CD14-positive monocyte (primary cell): Measurements from ENCODE around the gene BMS1. TPM values are rescaled to one million over a fixed set of nuclear protein-coding genes. Genes with fewer than 3 reads are reported as not detected.

Experiments used
- DNase-seq, 3 donors: peaks; one replicate each; pipeline ENCODE4 v3.0.0-alpha.2; 2011 to 2022
- H2AFZ ChIP-seq: 2 replicates; pipeline ENCODE4 v1.6.0; 2012; ENCODE audit warnings: mild to moderate bottlenecking, low read depth, low read length, inconsistent platforms; ENCODE audit not compliant: insufficient read depth, poor library complexity, severe bottlenecking
- H3K27ac ChIP-seq, 2 donors: 1 replicate in 1 of 2; 2 replicates in 1 of 2; pipeline ENCODE4 v1.5.1; 2012 to 2013; ENCODE audit warnings: low read length in 2 of 2, control low read depth in 1 of 2, inconsistent platforms in 1 of 2, low read depth in 1 of 2, mild to moderate bottlenecking in 1 of 2
- H3K27me3 ChIP-seq, 2 donors: one replicate each; pipeline versions ENCODE4 v1.6.0 to v1.6.1; 2011 to 2013; ENCODE audit warnings: low read length in 2 of 2; ENCODE audit not compliant: control insufficient read depth in 2 of 2, insufficient read depth in 2 of 2
- H3K36me3 ChIP-seq, 2 donors: replicated peaks in 1 of 2; 1 replicate in 1 of 2; 2 replicates in 1 of 2; pipeline versions ENCODE4 v1.5.1 to v1.6.1; 2012 to 2013; ENCODE audit warnings: low read length in 2 of 2, control low read depth in 1 of 2, inconsistent platforms in 1 of 2, mild to moderate bottlenecking in 1 of 2; ENCODE audit not compliant: insufficient read depth in 2 of 2, control insufficient read depth in 1 of 2
- H3K4me1 ChIP-seq, 2 donors: 1 replicate in 1 of 2; 2 replicates in 1 of 2; pipeline versions ENCODE4 v1.5.1 to v1.6.1; 2012 to 2013; ENCODE audit warnings: low read length in 2 of 2, control low read depth in 1 of 2, inconsistent platforms in 1 of 2, mild to moderate bottlenecking in 1 of 2, moderate library complexity in 1 of 2; ENCODE audit not compliant: insufficient read depth in 2 of 2, control insufficient read depth in 1 of 2
- H3K4me2 ChIP-seq: replicated peaks from 2 replicates; pipeline ENCODE3; 2012; ENCODE audit warnings: low read length, moderate library complexity, mild to moderate bottlenecking; ENCODE audit not compliant: poor library complexity, severe bottlenecking; ENCODE audit errors: extremely low read depth
- H3K4me3 ChIP-seq, 3 experiments: fragments of 200-600 bp in 1 of 3; sonication (generic) in 1 of 3; replicated peaks in 1 of 3; 1 replicate in 2 of 3; 2 replicates in 1 of 3; pipeline ENCODE4 v1.5.1; 2011 to 2013; ENCODE audit warnings: low read length in 3 of 3, mild to moderate bottlenecking in 3 of 3, control low read depth in 2 of 3, low read depth in 2 of 3, inconsistent platforms in 1 of 3, moderate library complexity in 1 of 3
- H3K79me2 ChIP-seq: 2 replicates; pipeline ENCODE4 v1.6.0; 2012; ENCODE audit warnings: mild to moderate bottlenecking, control low read depth, inconsistent platforms, low read length, moderate library complexity; ENCODE audit not compliant: insufficient read depth
- H3K9ac ChIP-seq: 2 replicates; pipeline ENCODE4 v1.6.0; 2017; ENCODE audit warnings: low read length, mild to moderate bottlenecking; ENCODE audit not compliant: insufficient read depth, poor library complexity, severe bottlenecking
- H3K9me3 ChIP-seq, 2 donors: replicated peaks in 1 of 2; 1 replicate in 1 of 2; 2 replicates in 1 of 2; pipeline versions ENCODE4 v1.5.1 to v1.6.1; 2012 to 2013; ENCODE audit warnings: low read length in 2 of 2, control low read depth in 1 of 2; ENCODE audit not compliant: control insufficient read depth in 1 of 2, insufficient read depth in 1 of 2
- H4K20me1 ChIP-seq: 2 replicates; pipeline ENCODE4 v1.6.0; 2012; ENCODE audit warnings: mild to moderate bottlenecking, low read length, control low read depth, moderate library complexity; ENCODE audit not compliant: insufficient read depth
- H3K27ac Mint-ChIP-seq, 7 donors: one replicate each; pipeline ENCODE4 v1.8.0; 2020; ENCODE audit warnings: mild to moderate bottlenecking in 7 of 7, mixed read lengths in 7 of 7, moderate library complexity in 6 of 7, inconsistent platforms in 2 of 7
- H3K27me3 Mint-ChIP-seq, 3 donors: one replicate each; pipeline ENCODE4 v1.8.0; 2021 to 2022; ENCODE audit warnings: low read depth in 3 of 3, mild to moderate bottlenecking in 3 of 3, mixed read lengths in 3 of 3, moderate library complexity in 3 of 3, inconsistent platforms in 1 of 3
- H3K36me3 Mint-ChIP-seq, 2 donors: one replicate each; pipeline ENCODE4 v1.8.0; 2020; ENCODE audit warnings: mixed read lengths in 2 of 2, inconsistent platforms in 1 of 2, mild to moderate bottlenecking in 1 of 2
- H3K4me1 Mint-ChIP-seq: one replicate; pipeline ENCODE4 v1.8.0; 2020; ENCODE audit warnings: mild to moderate bottlenecking, mixed read lengths
- H3K4me3 Mint-ChIP-seq, 2 donors: one replicate each; pipeline ENCODE4 v1.8.0; 2020; ENCODE audit warnings: mild to moderate bottlenecking in 2 of 2, mixed read lengths in 2 of 2, moderate library complexity in 1 of 2
- H3K9me3 Mint-ChIP-seq, 7 donors: one replicate each; pipeline ENCODE4 v1.8.0; 2020 to 2022; ENCODE audit warnings: mixed read lengths in 7 of 7, mild to moderate bottlenecking in 6 of 7, moderate library complexity in 6 of 7, inconsistent platforms in 2 of 7
- WGBS: methylation state at CpG from one replicate; pipeline ENCODE4 v1.1.5; 2013; ENCODE audit warnings: missing lambda C conversion rate; ENCODE audit not compliant: insufficient coverage; 5-methylcytosine and 5-hydroxymethylcytosine counted together
- intact Hi-C, 2 donors: fragments of 100-400 bp; cut with micrococcal nuclease; formaldehyde crosslinking; loops; one replicate each; pipeline versions ENCODE4 v1.15.0 to v1.15.1; 2023
- polyA plus RNA-seq, 3 donors: library from polyadenylated mRNA; depleted of rRNA in 1 of 3; unstranded in 2 of 3; stranded (reverse) in 1 of 3; fragments of 300-500 nt in 2 of 3; fragments of >200 nt in 1 of 3; fragmentation: Illumina TruSeq in 2 of 3; gene quantifications; 1 replicate in 2 of 3; 2 replicates in 1 of 3; pipeline ENCODE4 v1.2.3, GENCODE V29; 2012 to 2021
- TF ChIP-seq, protein P1 (sequence below): fragments of 200-600 bp; IDR thresholded peaks from one replicate; pipeline ENCODE4 v1.8.0; 2022; ENCODE audit warnings: antibody characterized with exemption, mild to moderate bottlenecking

The BMS1 gene
- polyA plus RNA-seq, 3 donors: 2.4 to 4.6 (median 2.9) TPM

- no peak overlapping the region for H3K27ac Mint-ChIP-seq
- no peak for DNase-seq
- Histone ChIP-seq H3K27ac (no peak overlapping the region), H3K36me3 (peaks cover 86 to 94% of the 10 kb centered on the region in 2 donors), H3K27me3 (no peaks in the 10 kb centered on the region), H3K79me2 (no peaks in the 10 kb centered on the region), H3K4me1 (no peaks in the 10 kb centered on the region), H3K9ac (no peak overlapping the region), H3K4me3 (no peak overlapping the region), H4K20me1 (no peaks in the 10 kb centered on the region), H3K9me3 (no peaks in the 10 kb centered on the region), H3K4me2 (no peak overlapping the region), H2AFZ (no peak overlapping the region)
- peaks cover 81 to 87% of the 10 kb centered on the region in 2 donors for H3K36me3 Mint-ChIP-seq
- no peaks in the 10 kb centered on the region for H3K9me3 Mint-ChIP-seq
- H3K27me3 Mint-ChIP-seq: no peaks in the 10 kb centered on the region
- no peak overlapping the region for H3K4me3 Mint-ChIP-seq
- intact Hi-C loops: no loop called here
- no CpG with 5 or more reads among the region's 3 CpGs for WGBS
- TF ChIP-seq, protein P1, sequence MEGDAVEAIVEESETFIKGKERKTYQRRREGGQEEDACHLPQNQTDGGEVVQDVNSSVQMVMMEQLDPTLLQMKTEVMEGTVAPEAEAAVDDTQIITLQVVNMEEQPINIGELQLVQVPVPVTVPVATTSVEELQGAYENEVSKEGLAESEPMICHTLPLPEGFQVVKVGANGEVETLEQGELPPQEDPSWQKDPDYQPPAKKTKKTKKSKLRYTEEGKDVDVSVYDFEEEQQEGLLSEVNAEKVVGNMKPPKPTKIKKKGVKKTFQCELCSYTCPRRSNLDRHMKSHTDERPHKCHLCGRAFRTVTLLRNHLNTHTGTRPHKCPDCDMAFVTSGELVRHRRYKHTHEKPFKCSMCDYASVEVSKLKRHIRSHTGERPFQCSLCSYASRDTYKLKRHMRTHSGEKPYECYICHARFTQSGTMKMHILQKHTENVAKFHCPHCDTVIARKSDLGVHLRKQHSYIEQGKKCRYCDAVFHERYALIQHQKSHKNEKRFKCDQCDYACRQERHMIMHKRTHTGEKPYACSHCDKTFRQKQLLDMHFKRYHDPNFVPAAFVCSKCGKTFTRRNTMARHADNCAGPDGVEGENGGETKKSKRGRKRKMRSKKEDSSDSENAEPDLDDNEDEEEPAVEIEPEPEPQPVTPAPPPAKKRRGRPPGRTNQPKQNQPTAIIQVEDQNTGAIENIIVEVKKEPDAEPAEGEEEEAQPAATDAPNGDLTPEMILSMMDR: no peak
- no peaks in the 10 kb centered on the region for H3K4me1 Mint-ChIP-seq
These were observed 8.2 kb downstream of the BMS1 start for GRCh38 chr10:42790835-42791234.

DNA sequence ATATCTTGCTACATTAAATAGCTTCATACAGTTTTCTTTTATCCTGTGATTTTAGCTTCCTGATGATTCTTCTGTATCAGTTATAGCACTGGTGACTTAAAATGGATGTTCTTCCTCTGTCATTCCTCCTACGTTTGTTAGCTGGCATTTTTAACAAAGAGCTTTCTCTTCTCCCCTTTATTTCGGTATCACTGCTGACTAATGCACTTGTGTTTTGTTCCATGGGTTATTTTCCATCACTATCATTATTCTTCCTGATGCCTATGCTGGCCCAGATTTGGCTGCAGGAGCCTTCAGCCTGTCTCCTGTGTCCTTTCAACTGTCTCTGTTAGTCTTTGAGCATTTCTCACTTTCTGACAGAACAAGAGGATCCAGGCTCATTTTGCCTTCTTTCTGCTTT, 13.1 kb downstream of the BMS1 start:
- no peak overlapping the region for H2AFZ ChIP-seq
- H3K36me3 ChIP-seq: peaks cover 93 to 95% of the 10 kb centered on the region in 2 donors

More for the DNA sequence above, 13.1 kb downstream of the BMS1 start:
- TF ChIP-seq, protein P1: no peak
- Mint-ChIP-seq H3K9me3 (peaks cover 0 to 1% (median 0%) of the 10 kb centered on the region in 7 donors), H3K36me3 (peaks cover 88 to 97% of the 10 kb centered on the region in 2 donors), H3K27me3 (no peaks in the 10 kb centered on the region), H3K4me1 (no peaks in the 10 kb centered on the region), H3K27ac (no peak overlapping the region), H3K4me3 (no peak overlapping the region)
- Histone ChIP-seq H3K4me1 (no peaks in the 10 kb centered on the region), H3K4me2 (no peak overlapping the region), H3K9me3 (no peaks in the 10 kb centered on the region), H4K20me1 (no peaks in the 10 kb centered on the region), H3K79me2 (no peaks in the 10 kb centered on the region), H3K27me3 (no peaks in the 10 kb centered on the region), H3K9ac (no peak overlapping the region), H3K4me3 (no peak overlapping the region), H3K27ac (no peak overlapping the region)
- intact Hi-C loops: no loop called here
- no peak for DNase-seq
- 100% methylated on average over 1 of the region's 2 CpGs for WGBS
